Tibial nerve (tissue), 4 donors: ENCODE results near the gene MISP. TPM values are rescaled to one million over a fixed set of nuclear protein-coding genes. Genes with fewer than 3 reads are reported as not detected.

Source experiments
- DNase-seq, 2 donors: peaks; one replicate each; pipeline ENCODE4 v3.0.0-alpha.2; 2019; ENCODE audit warnings: low spot score in 2 of 2
- H3K27ac ChIP-seq, 4 donors: fragments of 200-600 bp; sonication (generic) in 3 of 4; one replicate each; pipeline ENCODE4 v1.5.1; 2017 to 2019; ENCODE audit warnings: mild to moderate bottlenecking in 1 of 4
- H3K27me3 ChIP-seq, 2 donors: fragments of 200-600 bp; sonication (generic) in 1 of 2; one replicate each; pipeline versions ENCODE4 v1.5.1 to v1.6.0; 2017 to 2019
- H3K36me3 ChIP-seq, 3 donors: fragments of 200-600 bp; sonication (generic); one replicate each; pipeline ENCODE4 v1.5.1; 2018 to 2019
- H3K4me1 ChIP-seq, 4 donors: fragments of 200-600 bp; sonication (generic) in 3 of 4; one replicate each; pipeline ENCODE4 v1.5.1; 2017 to 2019
- H3K4me3 ChIP-seq, 4 donors: fragments of 200-600 bp; sonication (generic) in 3 of 4; one replicate each; pipeline ENCODE4 v1.5.1; 2017 to 2019; ENCODE audit warnings: mild to moderate bottlenecking in 1 of 4, moderate library complexity in 1 of 4
- H3K9me3 ChIP-seq, 4 donors: fragments of 200-600 bp; sonication (generic) in 3 of 4; one replicate each; pipeline ENCODE4 v1.5.1; 2017 to 2019
- EP300 ChIP-seq, 2 donors: sonication (generic); formaldehyde crosslinking; IDR thresholded peaks; one replicate each; pipeline ENCODE4 v1.6.1; 2017; ENCODE audit warnings: antibody characterized with exemption in 2 of 2, mild to moderate bottlenecking in 1 of 2
- POLR2A ChIP-seq, 2 donors: fragments of 450-650 bp; IDR thresholded peaks; one replicate each; pipeline ENCODE4 v1.6.1; 2017; ENCODE audit warnings: antibody characterized with exemption in 2 of 2, mild to moderate bottlenecking in 2 of 2, moderate library complexity in 2 of 2
- WGBS, 2 donors: methylation state at CpG; one replicate each; pipeline ENCODE4 v1.1.5; 2018; 5-methylcytosine and 5-hydroxymethylcytosine counted together
- total RNA-seq, 4 donors: library from RNA; depleted of rRNA; stranded (reverse); fragments of >200 nt; gene quantifications; one replicate each; pipeline ENCODE4 v1.1.0, GENCODE V29; 2016
- TF ChIP-seq, protein P1 (sequence below), 5 experiments: fragments of 200-600 bp in 3 of 5; fragments of 450-650 bp in 2 of 5; sonication (generic) in 3 of 5; IDR thresholded peaks; one replicate each; pipeline ENCODE4 v1.5.1; 2016 to 2019; ENCODE audit warnings: antibody characterized with exemption in 5 of 5, mild to moderate bottlenecking in 3 of 5, moderate library complexity in 2 of 5

Gene MISP
- total RNA-seq, 4 donors from 2014 or later: 0.20 to 0.30 TPM; not detected in 2

DNA sequence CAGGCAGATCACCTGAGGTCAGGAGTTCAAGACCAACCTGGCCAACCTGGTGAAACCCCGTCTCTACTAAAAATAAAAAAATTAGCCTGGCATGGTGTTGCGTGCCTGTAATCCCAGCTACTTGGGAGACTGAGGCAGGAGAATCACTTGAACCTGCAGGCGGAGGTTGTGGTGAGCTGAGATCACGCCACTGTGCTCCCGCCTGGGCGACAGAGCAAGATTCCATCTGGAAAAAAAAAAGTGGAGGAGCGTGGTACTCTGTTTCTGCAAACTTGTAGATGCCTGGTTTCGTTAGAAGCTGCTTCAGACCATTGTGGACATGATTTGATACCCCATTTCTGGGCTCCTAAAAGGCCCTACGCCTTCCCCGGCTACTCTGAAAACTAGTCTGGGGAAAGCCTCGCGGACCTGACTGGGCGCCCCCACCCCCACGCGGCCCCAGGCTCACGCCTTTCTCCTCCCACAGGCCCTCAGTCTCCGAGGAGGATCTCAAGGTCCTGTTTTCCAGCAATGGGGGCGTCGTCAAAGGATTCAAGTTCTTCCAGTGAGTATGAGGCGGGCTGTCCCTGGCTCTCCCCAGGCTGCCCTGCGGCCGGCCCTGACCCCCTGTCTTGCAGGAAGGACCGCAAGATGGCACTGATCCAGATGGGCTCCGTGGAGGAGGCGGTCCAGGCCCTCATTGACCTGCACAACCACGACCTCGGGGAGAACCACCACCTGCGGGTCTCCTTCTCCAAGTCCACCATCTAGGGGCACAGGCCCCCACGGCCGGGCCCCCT is 59.4 kb downstream of the MISP start:
- no peak for DNase-seq
- TF ChIP-seq POLR2A (IDR thresholded peaks at IDR 0.05) (no peak), EP300 (IDR thresholded peaks at IDR 0.05) (no peak)
- TF ChIP-seq, protein P1, sequence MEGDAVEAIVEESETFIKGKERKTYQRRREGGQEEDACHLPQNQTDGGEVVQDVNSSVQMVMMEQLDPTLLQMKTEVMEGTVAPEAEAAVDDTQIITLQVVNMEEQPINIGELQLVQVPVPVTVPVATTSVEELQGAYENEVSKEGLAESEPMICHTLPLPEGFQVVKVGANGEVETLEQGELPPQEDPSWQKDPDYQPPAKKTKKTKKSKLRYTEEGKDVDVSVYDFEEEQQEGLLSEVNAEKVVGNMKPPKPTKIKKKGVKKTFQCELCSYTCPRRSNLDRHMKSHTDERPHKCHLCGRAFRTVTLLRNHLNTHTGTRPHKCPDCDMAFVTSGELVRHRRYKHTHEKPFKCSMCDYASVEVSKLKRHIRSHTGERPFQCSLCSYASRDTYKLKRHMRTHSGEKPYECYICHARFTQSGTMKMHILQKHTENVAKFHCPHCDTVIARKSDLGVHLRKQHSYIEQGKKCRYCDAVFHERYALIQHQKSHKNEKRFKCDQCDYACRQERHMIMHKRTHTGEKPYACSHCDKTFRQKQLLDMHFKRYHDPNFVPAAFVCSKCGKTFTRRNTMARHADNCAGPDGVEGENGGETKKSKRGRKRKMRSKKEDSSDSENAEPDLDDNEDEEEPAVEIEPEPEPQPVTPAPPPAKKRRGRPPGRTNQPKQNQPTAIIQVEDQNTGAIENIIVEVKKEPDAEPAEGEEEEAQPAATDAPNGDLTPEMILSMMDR (IDR thresholded peaks at IDR 0.05): no peak
- Histone ChIP-seq H3K4me3 (no peak overlapping the region), H3K4me1 (peaks cover 0 to 3% (median 0%) of the 10 kb centered on the region in 4 donors), H3K36me3 (peaks cover 11 to 99% (median 59%) of the 10 kb centered on the region in 3 donors), H3K27me3 (no peaks in the 10 kb centered on the region), H3K27ac (no peak overlapping the region), H3K9me3 (no peaks in the 10 kb centered on the region)
- WGBS, 2 donors: 75 to 80% methylated on average over 23 to 30 of the region's 30 CpGs

DNA sequence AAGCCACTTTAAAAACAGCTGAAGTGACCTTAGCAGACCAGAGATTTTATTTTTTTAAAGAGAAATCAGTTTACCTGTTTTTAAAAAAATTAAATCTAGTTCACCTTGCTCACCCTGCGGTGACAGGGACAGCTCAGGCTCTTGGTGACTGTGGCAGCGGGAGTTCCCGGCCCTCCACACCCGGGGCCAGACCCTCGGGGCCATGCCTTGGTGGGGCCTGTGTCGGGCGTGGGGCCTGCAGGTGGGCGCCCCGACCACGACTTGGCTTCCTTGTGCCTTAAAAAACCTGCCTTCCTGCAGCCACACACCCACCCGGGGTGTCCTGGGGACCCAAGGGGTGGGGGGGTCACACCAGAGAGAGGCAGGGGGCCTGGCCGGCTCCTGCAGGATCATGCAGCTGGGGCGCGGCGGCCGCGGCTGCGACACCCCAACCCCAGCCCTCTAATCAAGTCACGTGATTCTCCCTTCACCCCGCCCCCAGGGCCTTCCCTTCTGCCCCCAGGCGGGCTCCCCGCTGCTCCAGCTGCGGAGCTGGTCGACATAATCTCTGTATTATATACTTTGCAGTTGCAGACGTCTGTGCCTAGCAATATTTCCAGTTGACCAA is 60.1 kb downstream of the MISP start:
- H3K4me1 ChIP-seq: peaks cover 0 to 2% (median 0%) of the 10 kb centered on the region in 4 donors
- H3K9me3 ChIP-seq: no peaks in the 10 kb centered on the region
- DNase-seq: no peak
- H3K36me3 ChIP-seq: peaks cover 4 to 99% (median 52%) of the 10 kb centered on the region in 3 donors
- WGBS, 2 donors: 83 to 87% methylated on average over 25 of the region's 25 CpGs
- H3K27me3 ChIP-seq: no peaks in the 10 kb centered on the region
- TF ChIP-seq EP300 (IDR thresholded peaks at IDR 0.05): no peak
- TF ChIP-seq, protein P1 (IDR thresholded peaks at IDR 0.05): no peak
- no peak for TF ChIP-seq POLR2A (IDR thresholded peaks at IDR 0.05)
- H3K4me3 ChIP-seq: no peak overlapping the region
- H3K27ac ChIP-seq: no peak overlapping the region

DNA sequence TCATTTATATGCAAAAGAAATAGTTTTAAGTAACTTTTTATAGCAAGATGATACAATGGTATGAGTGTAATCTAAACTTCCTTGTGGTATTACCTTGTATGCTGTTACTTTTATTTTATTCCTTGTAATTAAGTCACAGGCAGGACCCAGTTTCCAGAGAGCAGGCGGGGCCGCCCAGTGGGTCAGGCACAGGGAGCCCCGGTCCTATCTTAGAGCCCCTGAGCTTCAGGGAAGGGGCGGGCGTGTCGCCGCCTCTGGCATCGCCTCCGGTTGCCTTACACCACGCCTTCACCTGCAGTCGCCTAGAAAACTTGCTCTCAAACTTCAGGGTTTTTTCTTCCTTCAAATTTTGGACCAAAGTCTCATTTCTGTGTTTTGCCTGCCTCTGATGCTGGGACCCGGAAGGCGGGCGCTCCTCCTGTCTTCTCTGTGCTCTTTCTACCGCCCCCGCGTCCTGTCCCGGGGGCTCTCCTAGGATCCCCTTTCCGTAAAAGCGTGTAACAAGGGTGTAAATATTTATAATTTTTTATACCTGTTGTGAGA is 60.7 kb downstream of the MISP start:
- H3K27me3 ChIP-seq: no peaks in the 10 kb centered on the region
- no peak for TF ChIP-seq POLR2A (IDR thresholded peaks at IDR 0.05)
- TF ChIP-seq, protein P1 (IDR thresholded peaks at IDR 0.05): no peak
- no peak for TF ChIP-seq EP300 (IDR thresholded peaks at IDR 0.05)
- H3K27ac ChIP-seq: no peak overlapping the region
- peaks cover 4 to 97% (median 46%) of the 10 kb centered on the region in 3 donors for H3K36me3 ChIP-seq
- no peak overlapping the region for H3K4me3 ChIP-seq
- WGBS, 2 donors: 90 to 91% methylated on average over 20 of the region's 20 CpGs
- DNase-seq: no peak
- no peaks in the 10 kb centered on the region for H3K9me3 ChIP-seq
- H3K4me1 ChIP-seq: no peaks in the 10 kb centered on the region

DNA sequence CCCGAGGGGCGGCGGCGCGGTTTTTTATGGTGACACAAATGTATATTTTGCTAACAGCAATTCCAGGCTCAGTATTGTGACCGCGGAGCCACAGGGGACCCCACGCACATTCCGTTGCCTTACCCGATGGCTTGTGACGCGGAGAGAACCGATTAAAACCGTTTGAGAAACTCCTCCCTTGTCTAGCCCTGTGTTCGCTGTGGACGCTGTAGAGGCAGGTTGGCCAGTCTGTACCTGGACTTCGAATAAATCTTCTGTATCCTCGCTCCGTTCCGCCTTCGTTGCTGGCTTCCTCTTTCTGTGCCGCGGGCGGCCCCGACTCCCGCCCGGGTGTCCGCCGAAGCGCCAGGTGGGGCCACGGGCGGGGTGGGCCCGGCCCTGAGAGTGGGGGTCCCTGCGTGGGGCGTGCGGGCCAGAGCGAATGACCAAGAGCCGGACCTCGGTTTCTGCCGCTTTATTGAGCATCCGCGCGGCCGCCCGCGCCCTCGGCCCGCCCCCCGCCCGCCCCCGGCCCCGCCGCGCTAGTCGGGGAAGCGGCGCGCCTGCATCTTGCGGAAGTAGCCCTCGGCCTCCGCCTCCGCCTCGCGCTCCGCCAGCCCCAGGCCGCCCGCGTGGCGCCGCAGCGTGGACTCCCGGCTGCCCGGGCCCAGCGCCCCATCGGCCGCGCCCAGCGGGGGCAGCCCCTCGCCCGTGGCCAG is 61.3 kb downstream of the MISP start:
- DNase-seq: no peak
- 89 to 90% methylated on average over 58 to 70 of the region's 80 CpGs for WGBS, 2 donors
- Histone ChIP-seq H3K36me3 (peaks cover 4 to 90% (median 40%) of the 10 kb centered on the region in 3 donors), H3K4me3 (no peak overlapping the region), H3K9me3 (no peaks in the 10 kb centered on the region), H3K4me1 (no peaks in the 10 kb centered on the region), H3K27me3 (no peaks in the 10 kb centered on the region), H3K27ac (no peak overlapping the region)
- TF ChIP-seq POLR2A (IDR thresholded peaks at IDR 0.05) (no peak), EP300 (IDR thresholded peaks at IDR 0.05) (no peak)
- TF ChIP-seq, protein P1 (IDR thresholded peaks at IDR 0.05): no peak
